Measurements from ENCODE around the gene CLIP1. TPM values are rescaled to one million over a fixed set of nuclear protein-coding genes. Genes with fewer than 3 reads are reported as not detected.

CLIP1 gene
- total and polyA plus RNA-seq, 2 of the 4 experiments (the other 2 are of a cell fraction), result 38.0 to 54.8 TPM

DNA sequence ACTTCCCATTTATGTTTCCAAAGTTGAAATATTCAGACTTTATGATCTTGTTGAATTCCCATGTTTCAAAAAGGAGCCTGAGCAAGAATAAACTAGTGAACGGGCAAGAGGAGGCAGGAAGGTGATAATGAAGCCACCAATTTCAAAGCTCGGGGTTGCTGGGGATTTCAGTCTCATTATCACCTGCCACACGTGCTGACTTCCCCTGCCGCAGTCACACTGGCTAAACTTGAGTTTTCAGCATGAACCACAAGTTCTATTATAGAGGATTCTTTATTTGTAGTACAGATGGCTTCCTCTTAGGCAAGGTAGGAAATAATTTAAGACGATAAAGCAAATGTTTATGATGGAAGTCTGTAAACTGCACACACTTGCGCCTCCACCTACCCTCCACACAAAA is 178.5 kb downstream of the CLIP1 start:
- Histone ChIP-seq H3K4me1 (ENCODE audit: control insufficient read depth, insufficient read depth, low read length) (no peaks in the 10 kb centered on the region), H3K9ac (ENCODE audit: low read depth, low read length) (no peak overlapping the region), H4K20me1 (ENCODE audit: insufficient read depth, low read length) (no peaks in the 10 kb centered on the region), H3K79me1 (ENCODE audit: low read depth in 1 of 2, low read length in 2 of 2) (peaks cover 0 to 3% of the 10 kb centered on the region in 2 experiments; a peak in 1 of 4 replicates), H3K14ac (replicated peaks; ENCODE audit: low read depth, low read length) (no peak overlapping the region), H3K56ac (ENCODE audit: extremely low read depth, insufficient read depth, low read length) (no peak overlapping the region), H3K27me3 (ENCODE audit: control insufficient read depth, insufficient read depth, low read length) (no peaks in the 10 kb centered on the region), H3K9me1 (ENCODE audit: insufficient read depth, low read length) (no peaks in the 10 kb centered on the region; the same call in 1 of the 2 replicates), H4K5ac (ENCODE audit: low read depth, low read length) (no peak overlapping the region), H3K36me3 (ENCODE audit: control insufficient read depth, insufficient read depth, low read length) (peaks cover 12% of the 10 kb centered on the region), H3K18ac (ENCODE audit: low read depth, low read length) (no peak overlapping the region), H3K9me3 (ENCODE audit: control insufficient read depth, insufficient read depth, low read length) (no peaks in the 10 kb centered on the region), H4K91ac (ENCODE audit: insufficient read depth, low read depth, low read length) (no peak overlapping the region), H2BK15ac (ENCODE audit: low read depth, low read length) (no peak overlapping the region), H3K27ac (ENCODE audit: insufficient read depth, low read length) (no peak overlapping the region), H2BK5ac (ENCODE audit: low read depth, low read length, poor library complexity, severe bottlenecking) (no peak overlapping the region), H3K23ac (ENCODE audit: low read depth, low read length) (no peak overlapping the region), H2AK9ac (replicated peaks; ENCODE audit: low read depth, low read length, poor library complexity) (no peak overlapping the region), H2BK120ac (ENCODE audit: low read depth, low read length) (no peak overlapping the region), H4K8ac (ENCODE audit: low read depth in 2 of 2, low read length in 2 of 2) (no peak overlapping the region), H2AFZ (replicated peaks; ENCODE audit: low read length, poor library complexity) (no peak overlapping the region), H3K4ac (ENCODE audit: low read depth, low read length) (no peak overlapping the region), H2BK20ac (ENCODE audit: low read depth, low read length) (no peak overlapping the region), H3K4me2 (ENCODE audit: low read depth, low read length) (no peak overlapping the region), H2AK5ac (ENCODE audit: low read depth, low read length) (no peak overlapping the region), H3K4me3 (ENCODE audit: insufficient read depth, low read depth, low read length) (no peak overlapping the region)
- in situ Hi-C loops (cut with MboI; ENCODE audit: low sequenced_read_pairs) (no loop called here), dilution Hi-C loops (cut with HindIII; ENCODE audit: low sequenced_read_pairs, unreplicated experiment) (no loop called here), intact Hi-C loops (cut with micrococcal nuclease) (no loop called here)
- no CpG with 5 or more reads among the region's 6 CpGs for WGBS, 2 experiments (ENCODE audit: extremely low coverage in 2 of 2, insufficient read length in 1 of 2)
- BruUV-seq (replicated peaks), result no TSS peak
- CTCF ChIA-PET, result interaction anchor here (0.6 kb wide), 1 partner anchor 52 kb away, joined by 3 read pairs; no protein-coding TSS in a partner anchor
- TF ChIP-seq CHD1 (IDR thresholded peaks at IDR 0.05; ENCODE audit: low read depth, low read length), result no peak
- no peak for TF ChIP-seq MAFK (IDR thresholded peaks at IDR 0.05; ENCODE audit: low read depth, low read length)
- TF ChIP-seq BHLHE40 (IDR thresholded peaks at IDR 0.05; ENCODE audit: low read depth, low read length), result no peak
- TF ChIP-seq NFE2L2 (IDR thresholded peaks at IDR 0.05; ENCODE audit: low read depth, low read length), result no peak
- no peak for TF ChIP-seq RAD21 (IDR thresholded peaks at IDR 0.05; ENCODE audit: low read length)
- TF ChIP-seq MXI1 (IDR thresholded peaks at IDR 0.05; ENCODE audit: borderline replicate concordance, low read depth, low read length), result no peak
- TF ChIP-seq FOS (IDR thresholded peaks at IDR 0.05; ENCODE audit: low read depth, low read length), result no peak
- TF ChIP-seq RCOR1 (IDR thresholded peaks at IDR 0.05; ENCODE audit: insufficient replicate concordance, low read length), result no peak
- TF ChIP-seq, protein P1, sequence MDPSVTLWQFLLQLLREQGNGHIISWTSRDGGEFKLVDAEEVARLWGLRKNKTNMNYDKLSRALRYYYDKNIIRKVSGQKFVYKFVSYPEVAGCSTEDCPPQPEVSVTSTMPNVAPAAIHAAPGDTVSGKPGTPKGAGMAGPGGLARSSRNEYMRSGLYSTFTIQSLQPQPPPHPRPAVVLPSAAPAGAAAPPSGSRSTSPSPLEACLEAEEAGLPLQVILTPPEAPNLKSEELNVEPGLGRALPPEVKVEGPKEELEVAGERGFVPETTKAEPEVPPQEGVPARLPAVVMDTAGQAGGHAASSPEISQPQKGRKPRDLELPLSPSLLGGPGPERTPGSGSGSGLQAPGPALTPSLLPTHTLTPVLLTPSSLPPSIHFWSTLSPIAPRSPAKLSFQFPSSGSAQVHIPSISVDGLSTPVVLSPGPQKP (IDR thresholded peaks at IDR 0.05; ENCODE audit: borderline replicate concordance, low read depth, low read length), result no peak
- no peak for TF ChIP-seq MAZ (IDR thresholded peaks at IDR 0.05; ENCODE audit: borderline replicate concordance, low read depth, low read length)
- TF ChIP-seq, protein P2, sequence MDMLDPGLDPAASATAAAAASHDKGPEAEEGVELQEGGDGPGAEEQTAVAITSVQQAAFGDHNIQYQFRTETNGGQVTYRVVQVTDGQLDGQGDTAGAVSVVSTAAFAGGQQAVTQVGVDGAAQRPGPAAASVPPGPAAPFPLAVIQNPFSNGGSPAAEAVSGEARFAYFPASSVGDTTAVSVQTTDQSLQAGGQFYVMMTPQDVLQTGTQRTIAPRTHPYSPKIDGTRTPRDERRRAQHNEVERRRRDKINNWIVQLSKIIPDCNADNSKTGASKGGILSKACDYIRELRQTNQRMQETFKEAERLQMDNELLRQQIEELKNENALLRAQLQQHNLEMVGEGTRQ (IDR thresholded peaks at IDR 0.05; ENCODE audit: low read depth, low read length), result no peak
- TF ChIP-seq CEBPB (IDR thresholded peaks at IDR 0.05; ENCODE audit: low read depth, low read length), result no peak
- no peak for TF ChIP-seq POLR2A (IDR thresholded peaks at IDR 0.05; ENCODE audit: low read depth, low read length)
- TF ChIP-seq SMC3 (IDR thresholded peaks at IDR 0.05; ENCODE audit: low read depth, low read length), result no peak
- DNase-seq (no peak), ATAC-seq (ENCODE audit: low read depth) (no peak)
- POLR2A ChIA-PET (ENCODE audit: unreplicated experiment), result no interaction called here

All from IMR-90 (cell line).